ENCODE measurements around the gene ZNF212. TPM values are rescaled to one million over a fixed set of nuclear protein-coding genes. Genes with fewer than 3 reads are reported as not detected.

Gene ZNF212
- total and polyA plus RNA-seq, 9 of the 15 experiments (the other 6 are each of a cell fraction or from before 2014, with no cell fraction given): 1.8 to 21.4 (median 7.2) TPM

- POLR2A ChIA-PET: interaction anchor here (1.3 kb wide), 1 partner anchor 14 kb away, joined by 3 read pairs; the partner anchor contains the start of gene ZNF282
- peak; percentile 95 for FAIRE-seq
- peak; percentile 57; the same call in 1 of the 2 replicates for TF ChIP-seq DPF2 (IDR thresholded peaks at IDR 0.05)
- TF ChIP-seq PRDM10 (IDR thresholded peaks at IDR 0.05; ENCODE audit: partially characterized antibody): peak; percentile 5
- TF ChIP-seq LCOR (CRISPR knock-in tag; IDR thresholded peaks at IDR 0.05): peak; percentile 64; the same call in 1 of the 2 replicates
- TF ChIP-seq ZZZ3 (IDR thresholded peaks at IDR 0.05): no peak
- TF ChIP-seq RCOR1 (IDR thresholded peaks at IDR 0.05; ENCODE audit: borderline replicate concordance in 1 of 2, low read depth in 2 of 2, low read length in 2 of 2): peak in 1 of 2 experiments; percentile 26; a peak in 1 of 4 replicates
- no peak for TF ChIP-seq ZBTB12 (CRISPR knock-in tag; IDR thresholded peaks at IDR 0.05)
- peak; percentile 95 for TF ChIP-seq JUND (IDR thresholded peaks at IDR 0.05; ENCODE audit: borderline replicate concordance, low read depth, low read length)
- TF ChIP-seq JUND (tag; IDR thresholded peaks at IDR 0.05; ENCODE audit: borderline replicate concordance, low read depth, low read length): peak; percentile 95; the same call in 2 of the 3 replicates
- 0 out of 2 replicates have a peak, but pooled peaks have one; percentile 59 for TF ChIP-seq ZNF143 (CRISPR knock-in tag; IDR thresholded peaks at IDR 0.05)
- TF ChIP-seq LARP7 (IDR thresholded peaks at IDR 0.05): no peak
- TF ChIP-seq RAD21 (CRISPR knock-in tag; conservative IDR thresholded peaks at IDR 0.05 in 1 of 2, IDR thresholded peaks at IDR 0.05 in 1 of 2): peak; percentile 15 to 57; a peak in 3 of 4 replicates
- no peak for TF ChIP-seq PCBP1 (IDR thresholded peaks at IDR 0.05; ENCODE audit: low read depth, low read length, poor library complexity, severe bottlenecking)
- no peak for TF ChIP-seq EP300 (IDR thresholded peaks at IDR 0.05; ENCODE audit: low read length)
- 0 out of 2 replicates have a peak, but pooled peaks have one; percentile 16 for TF ChIP-seq CHAMP1 (IDR thresholded peaks at IDR 0.05)
Observed at GRCh38 chr7:149209518-149210269, 29.8 kb upstream of the ZNF212 start.

More at GRCh38 chr7:149209518-149210269, 29.8 kb upstream of the ZNF212 start:
- Histone ChIP-seq H3K4me3 (no peak overlapping the region), H3K9ac (ENCODE audit: insufficient read depth in 1 of 2, low read depth in 2 of 2, low read length in 2 of 2) (no peak overlapping the region), H3K36me3 (ENCODE audit: control insufficient read depth, insufficient read depth, low read length) (peaks cover 90% of the 10 kb centered on the region), H2AFZ (ENCODE audit: low read depth, low read length) (no peak overlapping the region), H3K9me1 (ENCODE audit: control insufficient read depth, insufficient read depth, low read length) (no peaks in the 10 kb centered on the region), H4K20me1 (replicated peaks; ENCODE audit: control insufficient read depth, insufficient read depth, low read length) (peaks cover 6% of the 10 kb centered on the region; the same call in 1 of the 2 replicates), H3K4me2 (ENCODE audit: insufficient read depth, low read length) (no peak overlapping the region), H3K9me3 (replicated peaks; ENCODE audit: control insufficient read depth, insufficient read depth, low read depth, low read length) (no peaks in the 10 kb centered on the region), H3K79me2 (ENCODE audit: control insufficient read depth, insufficient read depth, low read length) (no peaks in the 10 kb centered on the region), H3K4me1 (replicated peaks in 1 of 2; ENCODE audit: control insufficient read depth in 2 of 2, insufficient read depth in 2 of 2, low read length in 2 of 2) (0 out of 5 replicates have a peak, but pooled peaks cover 0 to 2% of the 10 kb centered on the region in 2 experiments), H3K27me3 (ENCODE audit: control insufficient read depth in 2 of 2, insufficient read depth in 2 of 2, low read length in 2 of 2) (no peaks in the 10 kb centered on the region), H3K27ac (ENCODE audit: extremely low read depth, low read depth, low read length) (0 out of 3 replicates have a peak overlapping the region, but pooled peaks have one; percentile 2)
- DNase-seq (ENCODE audit: extremely low read depth in 1 of 4, low spot score in 3 of 4) (peak; percentile 82 to 88 (median 86)), ATAC-seq (peak; percentile 93)
- CTCF ChIA-PET (ENCODE audit: low intra/inter-chr PET ratio): interaction anchor here (2.0 kb wide), 1 partner anchor 213 kb away, joined by 8 read pairs; no protein-coding TSS in a partner anchor
- no TSS peak for BruUV-seq (replicated peaks)
- intact Hi-C loops (cut with micrococcal nuclease) (no loop called here), in situ Hi-C loops (cut with MboI) (no loop called here)
- WGBS (ENCODE audit: insufficient coverage, low coverage, missing lambda C conversion rate): 46% methylated on average over 7 of the region's 7 CpGs

All from K562 (cell line).